Measurements from ENCODE around the gene GPC5. TPM values are rescaled to one million over a fixed set of nuclear protein-coding genes. Genes with fewer than 3 reads are reported as not detected.

Gene GPC5
- total RNA-seq, 2 donors from 2014 or later, result 0.55 to 1.0 TPM

GRCh38 chr13:92101801-92102200, 703.4 kb downstream of the GPC5 start:
- Mint-ChIP-seq H3K4me3 (no peak overlapping the region), H3K27ac (no peak overlapping the region), H3K27me3 (no peaks in the 10 kb centered on the region), H3K4me1 (ENCODE audit: low read depth in 2 of 2) (no peaks in the 10 kb centered on the region), H3K36me3 (peaks cover 6% of the 10 kb centered on the region), H3K9me3 (peaks cover 15% of the 10 kb centered on the region)
- DNase-seq (ENCODE audit: low spot score), result no peak
- ATAC-seq, result no peak

GRCh38 chr13:92103689-92104153, 705.3 kb downstream of the GPC5 start:
- Mint-ChIP-seq H3K27me3 (no peaks in the 10 kb centered on the region), H3K4me3 (no peak overlapping the region), H3K27ac (no peak overlapping the region), H3K4me1 (ENCODE audit: low read depth in 2 of 2) (no peaks in the 10 kb centered on the region), H3K36me3 (peaks cover 6% of the 10 kb centered on the region), H3K9me3 (peaks cover 15% of the 10 kb centered on the region)
- no peak for ATAC-seq
- no peak for DNase-seq (ENCODE audit: low spot score)

GRCh38 chr13:92122186-92122853, 723.9 kb downstream of the GPC5 start:
- H3K27me3 Mint-ChIP-seq, result no peaks in the 10 kb centered on the region
- H3K4me1 Mint-ChIP-seq (ENCODE audit: low read depth in 2 of 2), result no peaks in the 10 kb centered on the region
- DNase-seq (ENCODE audit: low spot score) (no peak), ATAC-seq (no peak)
- peaks cover 5% of the 10 kb centered on the region for H3K36me3 Mint-ChIP-seq
- no peak overlapping the region for H3K27ac Mint-ChIP-seq
- H3K4me3 Mint-ChIP-seq, result no peak overlapping the region
- H3K9me3 Mint-ChIP-seq, result peaks cover 16% of the 10 kb centered on the region

GRCh38 chr13:92126399-92126798, 728.0 kb downstream of the GPC5 start:
- Mint-ChIP-seq H3K4me1 (ENCODE audit: low read depth in 2 of 2) (no peaks in the 10 kb centered on the region), H3K27ac (no peak overlapping the region), H3K4me3 (no peak overlapping the region), H3K9me3 (peaks cover 21% of the 10 kb centered on the region), H3K36me3 (peaks cover 5% of the 10 kb centered on the region), H3K27me3 (no peaks in the 10 kb centered on the region)
- ATAC-seq, result no peak
- DNase-seq (ENCODE audit: low spot score), result no peak

GRCh38 chr13:92135509-92135908, 737.1 kb downstream of the GPC5 start:
- peaks cover under 1% of the 10 kb centered on the region for H3K36me3 Mint-ChIP-seq
- no peak for ATAC-seq
- peaks cover 6% of the 10 kb centered on the region for H3K9me3 Mint-ChIP-seq
- H3K4me1 Mint-ChIP-seq (ENCODE audit: low read depth in 2 of 2), result no peaks in the 10 kb centered on the region
- H3K4me3 Mint-ChIP-seq, result no peak overlapping the region
- DNase-seq (ENCODE audit: low spot score), result no peak
- no peak overlapping the region for H3K27ac Mint-ChIP-seq
- no peaks in the 10 kb centered on the region for H3K27me3 Mint-ChIP-seq

GRCh38 chr13:92136449-92137155, 738.2 kb downstream of the GPC5 start:
- no peaks in the 10 kb centered on the region for H3K4me1 Mint-ChIP-seq (ENCODE audit: low read depth in 2 of 2)
- no peak for DNase-seq (ENCODE audit: low spot score)

GRCh38 chr13:92137520-92137919, 739.1 kb downstream of the GPC5 start:
- Mint-ChIP-seq H3K36me3 (peaks cover 7% of the 10 kb centered on the region), H3K9me3 (peaks cover 13% of the 10 kb centered on the region), H3K27me3 (no peaks in the 10 kb centered on the region), H3K4me1 (ENCODE audit: low read depth in 2 of 2) (no peaks in the 10 kb centered on the region), H3K27ac (no peak overlapping the region), H3K4me3 (no peak overlapping the region)
- no peak for DNase-seq (ENCODE audit: low spot score)
- ATAC-seq, result no peak

More at GRCh38 chr13:92136449-92137155, 738.2 kb downstream of the GPC5 start:
- Mint-ChIP-seq H3K4me3 (no peak overlapping the region), H3K9me3 (peaks cover 13% of the 10 kb centered on the region), H3K36me3 (peaks cover 7% of the 10 kb centered on the region), H3K27ac (no peak overlapping the region), H3K27me3 (no peaks in the 10 kb centered on the region)
- no peak for ATAC-seq

- H3K36me3 Mint-ChIP-seq, result peaks cover 7% of the 10 kb centered on the region
- no peaks in the 10 kb centered on the region for H3K4me1 Mint-ChIP-seq (ENCODE audit: low read depth in 2 of 2)
- H3K4me3 Mint-ChIP-seq, result no peak overlapping the region
- H3K27me3 Mint-ChIP-seq, result no peaks in the 10 kb centered on the region
- no peak for ATAC-seq
- DNase-seq (ENCODE audit: low spot score), result no peak
- H3K9me3 Mint-ChIP-seq, result peaks cover 16% of the 10 kb centered on the region
- H3K27ac Mint-ChIP-seq, result no peak overlapping the region
These were observed 745.3 kb downstream of the GPC5 start for GRCh38 chr13:92143766-92144165.

GRCh38 chr13:92150606-92151005, 752.2 kb downstream of the GPC5 start:
- H3K4me3 Mint-ChIP-seq, result no peak overlapping the region
- no peaks in the 10 kb centered on the region for H3K27me3 Mint-ChIP-seq
- no peaks in the 10 kb centered on the region for H3K4me1 Mint-ChIP-seq (ENCODE audit: low read depth in 2 of 2)
- peaks cover 9% of the 10 kb centered on the region for H3K9me3 Mint-ChIP-seq
- ATAC-seq (no peak), DNase-seq (ENCODE audit: low spot score) (no peak)
- H3K27ac Mint-ChIP-seq, result no peak overlapping the region
- H3K36me3 Mint-ChIP-seq, result no peaks in the 10 kb centered on the region

GRCh38 chr13:92158346-92158745, 759.9 kb downstream of the GPC5 start:
- DNase-seq (ENCODE audit: low spot score) (no peak), ATAC-seq (no peak)
- Mint-ChIP-seq H3K4me3 (no peak overlapping the region), H3K27me3 (no peaks in the 10 kb centered on the region), H3K9me3 (peaks cover 10% of the 10 kb centered on the region), H3K4me1 (ENCODE audit: low read depth in 2 of 2) (no peaks in the 10 kb centered on the region), H3K27ac (no peak overlapping the region), H3K36me3 (no peaks in the 10 kb centered on the region)

GRCh38 chr13:92164822-92165221, 766.4 kb downstream of the GPC5 start:
- Mint-ChIP-seq H3K27me3 (no peaks in the 10 kb centered on the region), H3K9me3 (peaks cover 4% of the 10 kb centered on the region), H3K4me3 (no peak overlapping the region), H3K4me1 (ENCODE audit: low read depth in 2 of 2) (no peaks in the 10 kb centered on the region), H3K36me3 (no peaks in the 10 kb centered on the region), H3K27ac (no peak overlapping the region)
- DNase-seq (ENCODE audit: low spot score), result no peak
- no peak for ATAC-seq

GRCh38 chr13:92172191-92172590, 773.8 kb downstream of the GPC5 start:
- ATAC-seq, result no peak
- no peak overlapping the region for H3K4me3 Mint-ChIP-seq

GRCh38 chr13:92173254-92173653, 774.8 kb downstream of the GPC5 start:
- Mint-ChIP-seq H3K27me3 (no peaks in the 10 kb centered on the region), H3K9me3 (peaks cover 11% of the 10 kb centered on the region), H3K27ac (no peak overlapping the region), H3K4me3 (no peak overlapping the region), H3K36me3 (no peaks in the 10 kb centered on the region), H3K4me1 (ENCODE audit: low read depth in 2 of 2) (no peaks in the 10 kb centered on the region)
- no peak for DNase-seq (ENCODE audit: low spot score)
- ATAC-seq, result no peak

More at GRCh38 chr13:92172191-92172590, 773.8 kb downstream of the GPC5 start:
- H3K27ac Mint-ChIP-seq, result no peak overlapping the region
- no peaks in the 10 kb centered on the region for H3K36me3 Mint-ChIP-seq
- peaks cover 11% of the 10 kb centered on the region for H3K9me3 Mint-ChIP-seq
- DNase-seq (ENCODE audit: low spot score), result no peak
- no peaks in the 10 kb centered on the region for H3K4me1 Mint-ChIP-seq (ENCODE audit: low read depth in 2 of 2)
- no peaks in the 10 kb centered on the region for H3K27me3 Mint-ChIP-seq

GRCh38 chr13:92175330-92175729, 776.9 kb downstream of the GPC5 start:
- no peak for ATAC-seq
- peaks cover 11% of the 10 kb centered on the region for H3K9me3 Mint-ChIP-seq
- no peak for DNase-seq (ENCODE audit: low spot score)
- H3K4me1 Mint-ChIP-seq (ENCODE audit: low read depth in 2 of 2), result no peaks in the 10 kb centered on the region
- no peaks in the 10 kb centered on the region for H3K27me3 Mint-ChIP-seq
- no peak overlapping the region for H3K4me3 Mint-ChIP-seq
- H3K36me3 Mint-ChIP-seq, result no peaks in the 10 kb centered on the region
- H3K27ac Mint-ChIP-seq, result no peak overlapping the region
